GM18526 (cell line): ENCODE data around the gene AKT3.

Experiments used
- POLR2A ChIP-seq: IDR thresholded peaks from 3 replicates; pipeline ENCODE4 v1.6.1; 2011; ENCODE audit not compliant: insufficient read length; ENCODE audit errors: extremely low read depth

Gene AKT3

DNA sequence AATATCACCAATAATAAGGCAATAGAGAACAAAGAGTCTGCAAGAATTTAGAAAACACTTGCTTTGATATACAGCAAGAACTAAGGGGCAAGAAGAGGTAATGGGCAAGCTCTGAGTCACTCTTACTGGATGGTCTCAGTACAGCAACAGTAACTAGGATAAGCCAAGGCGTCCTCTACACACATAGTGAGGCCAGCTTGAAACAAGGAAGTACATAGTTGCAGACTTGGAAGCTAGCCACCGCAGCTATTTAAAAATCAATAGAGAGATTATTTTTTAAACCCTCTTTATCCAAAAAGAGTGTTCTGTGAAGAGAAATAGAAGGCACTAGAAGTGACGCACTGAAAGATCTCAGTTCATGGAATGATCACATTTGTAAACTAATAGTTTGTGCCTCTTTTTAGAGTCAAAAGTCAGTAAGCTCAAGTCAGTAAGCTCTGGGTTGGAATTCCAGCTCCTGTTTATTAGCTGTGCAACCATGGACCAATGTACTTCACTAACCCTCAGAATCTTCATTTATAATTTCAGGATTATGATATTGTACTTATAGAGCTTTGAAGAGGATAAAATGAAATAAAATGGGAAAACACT, 118.6 kb downstream of the AKT3 start:
- TF ChIP-seq POLR2A, result no peak

DNA sequence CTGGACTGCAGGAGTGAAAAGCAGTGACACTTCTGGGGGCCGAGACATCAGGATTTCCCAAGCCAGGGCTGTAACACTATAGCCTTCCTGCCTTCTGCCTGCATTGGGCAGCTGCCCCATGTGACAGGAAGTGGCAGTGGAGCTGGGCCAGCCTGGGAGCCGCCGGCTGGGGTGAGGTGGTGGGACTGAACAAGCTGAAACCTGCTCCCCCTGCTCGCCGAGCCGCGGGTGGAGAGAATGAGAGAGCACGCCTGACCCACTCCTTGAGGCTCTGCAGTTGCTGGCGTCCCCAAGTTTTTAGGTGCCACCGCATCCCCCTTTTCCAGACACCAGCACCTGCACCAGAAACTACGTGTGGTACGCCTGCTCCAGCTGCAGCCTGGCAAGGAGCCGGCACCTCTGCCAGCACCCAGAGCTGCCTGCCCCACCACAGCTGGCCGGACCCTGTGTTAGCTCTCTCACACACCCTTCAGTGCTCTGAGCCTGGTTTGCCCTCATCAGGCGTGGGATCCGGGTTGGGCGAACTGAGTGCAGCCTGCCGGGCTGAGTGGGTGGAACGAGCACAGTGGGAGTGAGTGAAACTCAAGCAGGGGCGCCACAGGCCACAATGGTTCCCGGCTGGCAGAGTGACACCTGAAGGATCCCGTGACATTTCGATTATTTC, 119.4 kb downstream of the AKT3 start:
- TF ChIP-seq POLR2A, result no peak

DNA sequence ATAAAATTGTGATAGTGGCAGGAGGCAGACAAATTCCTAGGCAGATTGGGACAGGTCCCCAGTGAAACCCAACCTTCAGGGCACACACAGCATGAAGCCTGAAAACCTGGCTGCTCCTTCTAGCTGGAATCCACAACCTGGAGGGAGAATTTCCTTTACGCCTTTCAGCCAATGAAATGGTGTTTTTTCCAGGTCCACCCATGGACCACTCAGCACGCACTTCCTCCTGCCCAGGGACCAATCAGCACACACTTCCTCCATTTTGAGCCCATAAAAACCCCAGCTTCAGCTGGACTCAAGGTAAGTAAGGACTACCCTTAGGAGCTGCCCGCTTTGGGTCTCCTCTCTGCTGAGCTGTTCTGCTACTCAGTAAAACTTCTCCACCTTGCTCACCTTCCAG, 120.1 kb downstream of the AKT3 start:
- TF ChIP-seq POLR2A, result no peak

DNA sequence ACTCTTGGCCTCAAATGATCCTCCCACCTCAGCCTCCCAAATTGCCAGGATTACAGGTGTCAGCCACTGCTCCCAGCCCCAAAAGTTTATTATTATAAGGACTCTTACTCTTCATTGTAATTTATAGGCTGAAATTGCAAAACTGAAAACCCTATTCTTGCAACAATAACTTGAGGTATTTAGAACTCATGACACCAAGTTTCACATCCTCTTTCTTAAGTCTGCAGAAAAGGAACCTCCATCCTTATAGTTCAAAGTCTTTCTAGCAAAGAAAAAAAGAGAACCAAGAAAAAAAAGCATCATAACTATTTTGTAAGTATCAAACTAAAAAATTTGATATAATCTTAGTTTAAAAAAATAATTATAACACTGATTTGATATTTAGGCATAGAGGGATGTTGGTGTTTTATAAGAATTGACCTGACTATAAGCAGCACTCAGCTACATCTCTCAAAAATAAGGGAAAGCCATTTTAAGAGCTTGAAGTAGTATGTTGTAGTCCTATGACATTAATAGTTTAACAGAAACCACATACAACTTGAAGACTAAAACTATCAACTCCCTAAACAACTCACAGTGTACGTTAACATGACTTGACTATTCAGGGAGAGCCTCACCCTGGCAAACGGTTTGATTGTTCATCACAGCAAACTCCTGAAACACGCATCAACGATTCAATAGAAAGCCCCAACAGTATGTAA, 122.4 kb downstream of the AKT3 start:
- no peak for TF ChIP-seq POLR2A

DNA sequence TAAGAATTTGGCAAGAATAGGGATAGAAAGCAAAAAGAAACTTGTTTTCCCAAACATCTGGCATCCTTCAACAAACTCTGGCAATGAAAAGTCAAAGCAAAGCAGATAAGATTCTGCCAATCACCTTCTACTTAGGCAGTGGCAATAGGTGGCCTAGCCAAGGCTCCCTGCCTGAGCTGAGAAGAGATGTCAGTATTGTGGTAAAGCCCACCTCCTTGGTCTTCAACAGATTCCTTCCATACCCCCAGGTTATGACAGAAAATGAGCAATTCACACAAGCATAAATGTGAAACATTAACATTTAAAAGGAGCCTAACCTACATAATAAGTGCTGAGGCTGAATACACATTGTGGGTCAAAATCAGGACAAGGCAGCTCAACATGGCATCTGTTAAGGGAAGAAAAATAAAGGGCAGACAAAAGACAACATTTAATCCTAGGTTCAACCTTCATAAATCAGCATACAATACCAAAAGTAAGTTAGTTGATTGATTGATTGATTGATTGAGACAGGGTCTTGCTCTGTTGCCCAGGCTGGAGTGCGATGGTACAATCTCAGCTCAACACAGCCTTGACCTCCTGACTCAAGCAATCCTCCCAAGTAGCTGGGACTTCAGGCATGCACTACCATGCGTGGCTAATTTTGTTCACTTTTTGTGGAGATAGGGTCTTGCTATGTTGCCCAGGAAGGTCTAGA, 123.1 kb downstream of the AKT3 start:
- TF ChIP-seq POLR2A, result no peak

- no peak for TF ChIP-seq POLR2A
Measured at GRCh38 chr1:243725846-243726245, 124.2 kb downstream of the AKT3 start.

DNA sequence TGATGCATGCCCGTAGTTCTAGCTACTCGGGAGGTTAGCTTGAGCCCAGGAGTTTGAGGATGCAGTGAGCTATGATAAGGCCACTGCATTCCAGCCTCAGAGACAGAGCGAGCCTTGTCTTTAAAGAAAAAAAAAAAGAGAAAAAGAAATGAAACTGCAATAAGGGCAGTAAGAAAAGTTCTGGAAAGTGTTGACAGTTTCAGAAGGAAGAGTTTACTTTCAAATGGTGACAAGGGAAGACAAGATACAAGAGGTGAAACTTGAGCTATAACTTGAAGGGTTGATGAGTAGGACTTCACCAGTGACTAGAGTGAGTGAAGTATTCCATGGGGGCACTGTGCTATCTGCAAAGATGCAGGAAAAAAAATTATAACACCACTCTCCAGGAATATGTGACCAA, 125.0 kb downstream of the AKT3 start:
- TF ChIP-seq POLR2A, result no peak

DNA sequence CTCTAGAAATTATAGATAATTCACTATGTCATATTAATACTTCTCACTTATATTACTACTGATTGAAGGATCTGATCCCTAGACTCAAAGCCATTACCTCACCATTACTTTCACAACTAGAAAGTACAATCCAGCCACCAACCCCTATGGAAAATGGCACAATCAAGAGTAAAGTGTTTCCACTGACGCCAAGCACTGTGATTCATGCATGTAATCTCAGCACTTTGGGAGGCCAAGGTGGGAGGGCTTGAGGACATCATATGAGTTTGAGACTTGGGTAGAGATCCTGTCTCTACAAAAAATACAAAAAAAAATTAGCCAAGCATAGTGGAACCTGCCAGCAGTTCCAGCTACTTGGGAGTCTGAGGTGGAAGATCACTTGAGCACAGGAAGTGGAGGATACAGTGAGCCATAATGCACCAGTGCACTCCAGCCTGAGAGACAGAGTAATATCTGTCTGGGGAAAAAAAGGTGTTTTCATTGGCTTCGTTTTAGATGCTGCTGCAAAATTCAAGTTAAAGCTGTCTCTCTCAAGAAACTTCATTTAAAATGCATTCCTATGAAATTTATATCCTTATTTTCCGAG, 126.5 kb downstream of the AKT3 start:
- no peak for TF ChIP-seq POLR2A

DNA sequence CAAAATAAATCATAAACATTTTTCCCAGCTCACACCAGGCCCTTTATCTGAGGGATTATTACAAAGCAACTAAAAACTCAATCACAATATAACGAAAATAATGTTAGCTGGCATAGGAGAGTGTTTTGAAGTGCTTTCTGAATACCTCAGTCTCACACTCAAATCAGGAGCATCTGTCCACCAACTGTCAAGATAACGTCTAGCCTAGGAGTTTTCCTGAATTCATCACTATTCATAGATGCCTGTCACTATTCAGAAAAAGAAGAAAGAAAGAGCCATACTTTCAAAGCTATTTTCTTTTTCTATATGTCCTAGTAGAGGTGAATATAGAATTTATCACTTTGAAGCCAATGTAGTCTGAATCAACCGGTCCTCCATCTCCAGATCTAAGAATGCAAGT, 127.0 kb downstream of the AKT3 start:
- no peak for TF ChIP-seq POLR2A

DNA sequence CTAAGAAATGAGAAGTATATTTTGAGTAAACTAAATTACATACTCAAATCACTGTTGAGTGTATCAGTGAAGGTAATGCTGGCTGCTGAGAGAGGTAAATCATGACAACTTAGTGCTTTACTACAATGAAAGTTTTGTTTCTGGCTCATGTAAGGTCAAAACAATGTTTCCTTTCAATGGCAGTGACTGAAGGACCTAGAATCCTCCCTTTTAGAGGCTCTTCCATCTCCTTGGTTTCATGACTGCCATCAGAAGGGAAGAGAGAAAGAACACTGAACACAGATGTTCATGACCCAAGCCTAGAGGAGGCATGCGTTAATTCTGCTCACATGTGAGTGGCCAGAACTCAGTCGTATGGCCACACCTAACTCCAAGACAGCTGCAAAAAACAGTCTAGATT, 130.6 kb downstream of the AKT3 start:
- TF ChIP-seq POLR2A, result no peak

DNA sequence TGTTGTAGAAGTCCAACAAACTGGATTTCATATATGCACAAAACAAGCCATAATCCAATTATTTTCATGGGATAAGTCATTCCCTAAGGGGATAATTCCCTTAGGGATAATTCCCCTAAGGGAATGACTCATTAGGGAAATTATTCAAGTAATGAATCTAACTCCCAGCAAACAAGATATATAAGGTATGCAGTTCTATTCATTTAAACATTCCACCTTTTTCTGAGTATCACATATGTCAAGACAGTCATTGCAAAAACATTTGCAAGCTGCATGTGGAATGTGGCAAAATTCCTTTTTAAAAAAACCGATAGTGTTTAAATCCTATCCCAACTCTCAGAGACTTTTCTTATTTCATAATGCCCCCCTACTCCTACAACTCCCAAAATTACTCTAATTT, 131.2 kb downstream of the AKT3 start:
- TF ChIP-seq POLR2A, result no peak

DNA sequence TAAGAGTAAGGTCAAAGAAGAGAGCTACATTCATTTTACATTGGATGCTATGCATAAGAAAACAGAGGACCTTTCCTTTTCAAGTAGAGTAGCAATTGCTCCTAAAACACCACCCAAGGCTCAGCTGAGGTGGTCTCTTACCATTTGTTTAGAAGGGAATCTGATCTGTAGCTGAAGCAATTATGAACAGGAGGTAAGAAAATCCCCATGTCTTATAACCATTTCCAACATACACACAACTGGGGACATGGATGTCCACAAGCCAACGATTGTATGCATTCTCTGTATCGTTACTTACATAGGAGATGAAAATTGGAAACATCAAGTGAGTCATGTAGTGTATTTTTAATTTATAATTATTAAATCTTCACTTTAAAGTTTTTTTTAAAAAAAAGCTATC, 132.0 kb downstream of the AKT3 start:
- no peak for TF ChIP-seq POLR2A

- no peak for TF ChIP-seq POLR2A
Measured at GRCh38 chr1:243716906-243717305, 133.1 kb downstream of the AKT3 start.

GRCh38 chr1:243715285-243715684, 134.8 kb downstream of the AKT3 start:
- no peak for TF ChIP-seq POLR2A

GRCh38 chr1:243713470-243714186, 136.4 kb downstream of the AKT3 start:
- no peak for TF ChIP-seq POLR2A

GRCh38 chr1:243712941-243713340, 137.1 kb downstream of the AKT3 start:
- TF ChIP-seq POLR2A, result no peak

- no peak for TF ChIP-seq POLR2A
Measured at GRCh38 chr1:243712242-243712641, 137.8 kb downstream of the AKT3 start.
